Glomerular visceral epithelial cell (primary cell): ENCODE data around the gene CLRN1.
A peak's percentile ranks its signal among the peaks of the same experiment; 100 is the strongest.

Experiments
- DNase-seq: peaks from one replicate; pipeline ENCODE4 v3.0.0-alpha.2; 2016; ENCODE audit errors: extremely low spot score

Gene CLRN1

DNA sequence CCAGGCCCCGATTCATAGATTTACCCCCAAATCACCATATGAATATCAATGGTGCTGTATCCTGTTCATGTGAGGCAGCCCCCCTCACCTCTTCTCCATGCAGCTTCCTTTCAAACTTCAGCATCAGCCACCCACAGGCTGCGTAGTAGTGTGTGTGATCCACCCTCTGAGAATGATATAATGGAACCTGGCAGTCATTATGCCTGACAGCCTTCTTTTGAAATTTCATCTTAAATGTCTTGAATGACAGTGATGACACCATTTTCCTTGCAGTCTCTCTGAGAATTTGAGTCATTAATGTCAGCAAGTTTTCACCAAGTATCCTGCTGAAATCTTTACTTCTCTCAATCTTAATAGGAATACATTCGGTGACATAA, 3.5 kb upstream of the CLRN1 start:
- DNase-seq = no peak

- no peak for DNase-seq
These were observed 2.8 kb upstream of the CLRN1 start for GRCh38 chr3:150975086-150975991.

DNA sequence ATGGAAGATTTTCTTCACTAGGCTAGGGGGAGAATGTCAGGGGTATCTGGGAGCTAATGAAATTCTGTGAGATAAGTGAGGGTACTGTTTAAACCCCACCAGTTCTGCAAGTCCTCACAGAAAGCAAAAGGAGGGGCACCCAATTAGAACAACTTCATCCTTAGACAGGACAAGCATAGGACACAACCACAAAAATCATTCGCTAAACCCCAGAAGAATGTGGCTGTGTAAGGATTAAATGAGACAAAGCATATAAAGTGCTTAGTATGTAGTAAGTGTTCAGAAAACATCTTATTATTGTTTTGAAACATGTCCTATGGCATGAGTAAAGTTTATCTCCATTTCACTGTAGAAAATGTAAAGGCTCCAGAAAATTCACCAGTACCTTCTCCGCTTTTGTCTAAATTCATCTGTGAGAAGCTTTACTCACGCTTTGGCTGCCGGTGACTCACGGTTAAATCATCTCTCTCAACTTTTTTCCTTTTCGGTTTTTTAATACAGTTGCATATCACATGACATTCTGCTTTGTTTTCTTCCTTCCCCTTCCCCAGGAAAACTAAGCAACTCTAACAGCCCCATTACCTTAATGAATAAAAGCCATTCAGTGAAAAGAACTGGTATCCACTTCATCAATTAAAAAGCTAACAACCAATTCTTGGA, 1.7 kb downstream of the CLRN1 start:
- peak; percentile 44 for DNase-seq

- DNase-seq = no peak
These were observed 4.0 kb downstream of the CLRN1 start for GRCh38 chr3:150968341-150969035.

DNA sequence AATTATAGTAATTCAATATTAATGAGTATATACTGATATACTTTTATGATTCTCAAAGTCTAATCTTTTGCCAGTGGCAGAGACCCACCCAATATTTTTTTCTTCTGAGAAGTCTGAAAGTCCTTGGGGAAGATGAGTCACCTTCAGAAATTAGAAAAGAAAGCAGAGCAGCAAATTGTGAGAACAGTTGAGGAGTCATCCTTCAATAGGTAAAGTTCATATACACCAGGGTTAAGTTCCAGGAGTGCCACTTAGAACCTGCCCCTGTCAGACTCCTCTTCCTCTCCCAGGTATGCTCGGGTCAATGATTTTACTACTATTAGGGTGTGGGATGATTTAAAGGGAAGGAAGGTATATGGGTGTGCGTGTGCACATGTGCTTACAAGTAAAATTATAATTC, 7.1 kb downstream of the CLRN1 start:
- DNase-seq = no peak

- DNase-seq = no peak
These were observed 10.6 kb downstream of the CLRN1 start for GRCh38 chr3:150961949-150962348.

DNA sequence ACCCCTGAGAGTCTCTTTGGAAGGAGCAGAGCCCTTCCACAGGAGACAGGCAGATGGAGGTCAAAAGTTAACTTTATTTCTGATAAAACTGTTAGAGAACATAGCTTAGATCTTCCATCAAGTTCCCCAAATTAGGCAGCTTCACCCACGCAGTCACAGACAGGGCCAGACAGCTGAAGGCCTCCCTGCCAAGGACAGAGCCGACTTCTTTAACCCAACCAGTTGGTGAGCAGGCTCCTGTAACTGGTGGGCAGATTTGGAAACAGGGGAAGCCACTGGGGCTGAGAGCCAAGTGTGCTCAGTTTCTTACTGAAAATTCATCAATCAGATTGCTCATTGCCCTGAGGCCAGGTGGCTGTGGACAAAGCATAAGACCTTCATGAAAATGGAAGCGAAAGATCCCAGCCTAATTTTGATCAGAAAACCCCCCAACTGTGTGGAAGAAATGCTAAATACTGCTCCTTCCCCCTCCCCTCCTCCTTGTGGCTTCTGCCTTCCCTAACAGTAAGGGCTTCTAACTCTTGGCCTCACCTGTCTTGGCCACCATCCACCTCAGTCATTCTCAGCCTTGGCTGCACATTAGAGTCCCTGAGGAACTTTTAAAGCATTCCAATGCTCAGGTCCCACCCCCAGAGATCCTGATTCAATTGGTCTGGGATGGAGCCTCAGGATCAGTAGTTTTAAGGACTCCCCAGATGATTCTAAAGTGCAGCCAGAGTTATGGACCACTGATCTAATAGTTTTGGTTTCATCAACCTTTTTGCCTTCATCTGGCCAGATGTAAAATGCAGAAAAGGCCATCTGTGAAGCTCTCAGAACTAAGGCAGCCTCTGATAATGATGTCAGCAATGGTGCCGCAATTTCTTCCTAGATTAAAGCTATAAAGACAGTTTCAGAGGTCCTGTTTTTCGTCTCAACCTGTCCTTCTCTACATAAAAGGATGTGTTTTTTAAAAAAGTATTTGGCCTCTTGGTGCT, 11.5 kb downstream of the CLRN1 start:
- DNase-seq = no peak

- no peak for DNase-seq
These were observed 13.8 kb downstream of the CLRN1 start for GRCh38 chr3:150958683-150959082.

DNA sequence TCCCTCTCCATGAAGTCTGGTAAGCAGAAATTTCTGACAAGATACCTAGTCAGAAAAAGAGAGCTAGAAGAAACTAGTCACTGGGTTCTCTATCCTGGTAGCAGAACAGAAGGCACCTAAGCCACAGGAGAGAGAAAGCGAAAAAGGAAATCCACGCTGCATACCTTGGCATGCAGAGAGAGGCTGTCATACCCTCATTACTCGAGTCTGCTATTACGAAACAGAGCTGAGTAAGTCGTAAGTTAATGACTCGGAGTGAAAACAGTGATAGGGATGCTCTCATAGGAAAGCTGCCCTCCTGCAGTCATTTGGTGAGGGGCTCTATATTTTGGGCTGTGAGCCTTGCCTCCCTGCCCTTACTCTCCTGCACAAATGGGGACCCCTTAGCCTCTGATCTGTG, 16.2 kb downstream of the CLRN1 start:
- DNase-seq = peak; percentile 21

GRCh38 chr3:150951923-150952322, 20.6 kb downstream of the CLRN1 start:
- DNase-seq = no peak

- DNase-seq = peak; percentile 61
These were observed 27.1 kb downstream of the CLRN1 start for GRCh38 chr3:150945226-150946032.

GRCh38 chr3:150942221-150942620, 30.3 kb downstream of the CLRN1 start:
- no peak for DNase-seq

DNA sequence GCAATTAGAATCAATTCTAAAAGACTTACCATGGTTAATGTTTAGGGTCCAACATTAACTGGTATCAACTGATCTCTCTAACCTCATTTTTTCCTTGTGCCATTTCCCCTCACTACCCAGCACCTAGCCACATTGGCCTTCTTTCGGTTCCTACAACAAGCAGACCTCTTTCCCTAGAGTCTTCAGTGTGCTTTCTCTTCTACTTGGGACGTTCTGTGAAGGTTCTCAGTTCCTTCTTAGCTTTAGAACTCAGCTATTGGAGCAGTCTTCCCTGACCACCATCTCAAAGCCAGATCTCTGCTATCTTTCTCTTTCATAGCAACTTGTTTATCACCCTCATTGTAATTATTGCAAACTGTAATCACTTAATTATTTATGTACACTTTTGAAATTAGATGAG, 35.8 kb downstream of the CLRN1 start:
- no peak for DNase-seq

DNA sequence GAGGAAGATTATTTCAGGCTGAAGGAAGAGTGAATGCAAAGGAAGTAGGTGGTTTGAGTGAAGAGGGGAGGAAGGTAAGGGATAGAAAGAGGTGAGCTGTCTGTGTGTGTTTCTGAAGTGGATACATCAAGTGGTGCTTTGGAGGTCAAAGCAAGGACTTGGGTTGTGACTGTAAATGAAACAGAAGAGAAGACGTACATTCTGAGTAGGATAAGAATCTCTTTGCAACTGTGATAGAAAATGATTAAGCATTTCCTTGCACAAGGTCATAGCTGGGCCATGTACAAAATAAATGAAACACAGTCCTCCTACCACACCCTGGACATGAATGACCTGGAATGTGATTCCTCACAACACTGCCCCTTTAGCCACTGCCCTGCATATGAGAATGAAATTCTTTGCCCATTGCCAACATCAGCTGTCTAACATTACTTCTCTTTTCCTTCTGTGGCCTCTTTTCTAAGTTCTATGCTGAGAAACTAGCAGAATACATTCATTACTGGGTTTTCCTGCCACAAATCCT, 39.0 kb downstream of the CLRN1 start:
- DNase-seq = no peak

DNA sequence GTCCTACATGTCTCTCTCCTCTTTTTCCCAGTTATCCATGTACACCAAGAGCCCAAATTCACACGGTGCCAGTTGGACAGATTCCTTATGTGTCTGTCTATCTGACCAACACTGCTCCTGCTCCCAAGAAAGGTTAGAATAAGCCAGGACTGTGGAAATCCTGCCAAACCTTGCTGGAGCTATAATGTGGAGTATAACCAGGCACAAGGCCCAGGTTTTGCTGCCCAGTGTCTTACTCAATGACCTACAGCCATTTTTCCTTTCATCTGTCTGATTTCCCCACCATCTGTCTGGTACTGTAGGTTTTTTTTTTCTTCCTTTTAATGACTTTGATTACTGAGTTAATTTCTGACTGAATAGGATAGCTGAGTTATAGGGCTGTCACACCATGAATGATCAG, 40.8 kb downstream of the CLRN1 start:
- no peak for DNase-seq

GRCh38 chr3:150930839-150931238, 41.7 kb downstream of the CLRN1 start:
- no peak for DNase-seq

DNA sequence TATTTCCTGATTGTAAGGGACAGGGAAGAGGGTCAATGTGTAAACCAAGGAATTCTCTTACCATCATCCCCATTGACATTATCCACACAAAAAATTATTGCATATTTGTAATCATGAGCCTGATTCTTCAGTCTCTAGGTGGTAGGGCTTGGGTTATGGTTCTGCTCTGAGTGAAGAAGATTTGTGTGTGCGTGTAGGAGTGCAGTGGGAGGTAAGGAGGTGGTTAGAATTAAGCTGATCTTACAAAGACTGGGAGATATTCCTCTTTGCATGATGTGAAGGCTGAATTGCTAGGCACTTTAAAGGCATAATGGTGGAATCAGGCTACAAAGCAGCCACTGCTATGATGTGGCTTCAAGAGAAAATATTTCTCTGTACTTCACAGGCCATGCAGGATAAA, 44.3 kb downstream of the CLRN1 start:
- no peak for DNase-seq

DNA sequence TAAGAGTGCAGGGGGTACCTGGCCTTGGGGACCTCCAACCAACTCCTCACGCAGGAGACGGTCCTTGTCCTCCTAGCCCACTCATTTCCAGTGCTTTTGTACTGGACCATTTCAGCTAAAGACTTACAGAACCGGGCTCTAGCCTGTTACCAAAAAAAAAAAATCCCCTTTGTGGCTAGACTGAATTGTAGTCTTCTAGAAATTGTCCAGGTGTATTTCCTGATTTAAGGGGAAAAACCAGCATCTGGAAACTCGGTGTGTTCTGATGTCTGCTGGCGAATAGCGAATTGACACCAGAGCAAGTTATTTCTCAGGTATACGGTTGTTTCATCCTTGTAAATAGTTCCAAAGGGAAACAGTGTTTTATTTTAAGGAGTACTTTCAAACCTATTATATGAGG, 46.2 kb downstream of the CLRN1 start:
- DNase-seq = no peak

DNA sequence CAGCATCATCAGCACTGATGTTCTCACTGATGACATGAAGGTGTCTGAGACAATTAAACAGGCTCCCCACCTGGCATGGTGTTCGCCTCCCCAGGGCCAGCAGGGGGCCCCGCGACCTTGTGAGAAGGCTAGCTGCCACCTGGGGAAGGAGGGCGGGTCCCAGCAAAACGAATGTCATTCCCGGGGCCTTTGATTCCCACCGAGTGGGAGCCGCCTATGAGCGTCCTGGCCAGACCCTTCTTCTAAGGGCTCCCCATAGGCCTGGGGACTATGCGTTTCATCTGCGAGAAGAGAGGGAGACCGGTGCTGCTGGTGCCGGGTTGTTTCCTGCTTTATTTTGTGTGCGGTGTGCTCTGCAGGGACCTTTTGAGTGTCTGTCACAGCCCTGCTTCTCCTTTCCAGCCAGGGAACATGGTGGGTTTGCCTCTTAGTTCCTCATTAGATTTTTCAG, 46.8 kb downstream of the CLRN1 start:
- DNase-seq = peak; percentile 58

DNA sequence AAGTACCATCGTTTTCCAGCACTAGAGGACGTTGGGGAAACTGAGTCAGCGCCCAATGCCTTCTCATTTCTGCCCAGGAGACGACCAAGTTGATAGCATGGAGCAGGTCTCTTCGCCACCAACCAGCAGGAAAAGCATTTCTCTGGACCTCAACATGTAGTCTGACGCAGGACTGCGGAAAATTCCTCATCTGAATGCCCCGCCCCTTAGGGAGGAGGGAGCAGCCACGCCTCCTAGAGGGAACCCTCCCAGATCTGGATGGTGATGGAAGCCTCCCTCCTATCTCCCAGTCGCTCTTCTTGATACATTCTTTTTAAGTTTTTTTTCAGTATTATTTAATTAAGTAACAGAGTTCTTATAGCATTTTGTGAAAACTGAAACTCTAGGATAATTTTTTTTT, 49.9 kb downstream of the CLRN1 start:
- no peak for DNase-seq
